ENCODE data around the gene SHH.

- TF ChIP-seq CTCF (IDR thresholded peaks at IDR 0.05) (no peak), POLR2A (IDR thresholded peaks at IDR 0.05) (no peak)
Measured at GRCh38 chr7:155792315-155792960, 19.8 kb downstream of the SHH start.
